Measurements from ENCODE around the gene MPDU1.

DNA sequence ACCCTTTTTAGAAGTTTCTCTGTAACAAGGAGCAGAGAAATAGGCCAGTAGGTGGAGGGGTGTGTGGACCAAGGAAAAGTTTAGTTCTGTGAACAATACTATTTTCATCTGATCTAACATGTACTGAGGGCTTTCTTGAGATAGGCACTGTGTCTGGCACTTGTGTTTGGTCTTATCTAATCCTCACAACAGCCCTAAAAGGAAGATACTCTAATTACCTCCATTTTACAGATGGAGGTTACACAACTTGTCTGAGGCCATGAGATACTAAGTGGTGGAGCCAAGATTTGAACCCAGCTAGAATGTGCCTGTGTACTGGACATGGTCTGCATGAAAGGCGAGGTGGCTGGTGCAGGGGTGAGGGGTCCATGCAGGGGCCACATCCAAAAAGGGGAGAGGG lies 30.3 kb upstream of the MPDU1 start:
- TF ChIP-seq, protein P1, sequence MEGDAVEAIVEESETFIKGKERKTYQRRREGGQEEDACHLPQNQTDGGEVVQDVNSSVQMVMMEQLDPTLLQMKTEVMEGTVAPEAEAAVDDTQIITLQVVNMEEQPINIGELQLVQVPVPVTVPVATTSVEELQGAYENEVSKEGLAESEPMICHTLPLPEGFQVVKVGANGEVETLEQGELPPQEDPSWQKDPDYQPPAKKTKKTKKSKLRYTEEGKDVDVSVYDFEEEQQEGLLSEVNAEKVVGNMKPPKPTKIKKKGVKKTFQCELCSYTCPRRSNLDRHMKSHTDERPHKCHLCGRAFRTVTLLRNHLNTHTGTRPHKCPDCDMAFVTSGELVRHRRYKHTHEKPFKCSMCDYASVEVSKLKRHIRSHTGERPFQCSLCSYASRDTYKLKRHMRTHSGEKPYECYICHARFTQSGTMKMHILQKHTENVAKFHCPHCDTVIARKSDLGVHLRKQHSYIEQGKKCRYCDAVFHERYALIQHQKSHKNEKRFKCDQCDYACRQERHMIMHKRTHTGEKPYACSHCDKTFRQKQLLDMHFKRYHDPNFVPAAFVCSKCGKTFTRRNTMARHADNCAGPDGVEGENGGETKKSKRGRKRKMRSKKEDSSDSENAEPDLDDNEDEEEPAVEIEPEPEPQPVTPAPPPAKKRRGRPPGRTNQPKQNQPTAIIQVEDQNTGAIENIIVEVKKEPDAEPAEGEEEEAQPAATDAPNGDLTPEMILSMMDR (IDR thresholded peaks at IDR 0.05), result no peak
- TF ChIP-seq POLR2AphosphoS5 (IDR thresholded peaks at IDR 0.05) (no peak), POLR2A (IDR thresholded peaks at IDR 0.05) (no peak)
